GM21526 (cell line): ENCODE data around the gene C22orf15.

ENCODE experiments used
- ATAC-seq: cut with Tn5 transposase; IDR thresholded peaks from one replicate; pipeline ENCODE4 v1.9.1; 2021; ENCODE audit warnings: moderate library complexity; ENCODE audit not compliant: unreplicated experiment, low FRiP score

The C22orf15 gene

GRCh38 chr22:23772315-23772648, 9.5 kb downstream of the C22orf15 start:
- ATAC-seq = no peak

- ATAC-seq = no peak
Measured at GRCh38 chr22:23772649-23773473, 10.1 kb downstream of the C22orf15 start, which contains the start of gene MMP11. MMP11 (plus strand) TSS chr22:23772849; CDS start chr22:23772871, 22 bp downstream.

- ATAC-seq = no peak
Measured at GRCh38 chr22:23773483-23774113, 10.8 kb downstream of the C22orf15 start.

- no peak for ATAC-seq
Measured at GRCh38 chr22:23774114-23774921, 11.5 kb downstream of the C22orf15 start.

GRCh38 chr22:23774922-23775436, 12.2 kb downstream of the C22orf15 start:
- no peak for ATAC-seq

- no peak for ATAC-seq
Measured at GRCh38 chr22:23775779-23776375, 13.1 kb downstream of the C22orf15 start.

GRCh38 chr22:23777776-23778576, 15.2 kb downstream of the C22orf15 start:
- no peak for ATAC-seq

- ATAC-seq = no peak
Measured at GRCh38 chr22:23778577-23778900, 15.7 kb downstream of the C22orf15 start.

GRCh38 chr22:23779083-23779482, 16.3 kb downstream of the C22orf15 start:
- ATAC-seq = no peak

- no peak for ATAC-seq
Measured at GRCh38 chr22:23779731-23780130, 16.9 kb downstream of the C22orf15 start.

- no peak for ATAC-seq
Measured at GRCh38 chr22:23780146-23780748, 17.5 kb downstream of the C22orf15 start.

- no peak for ATAC-seq
Measured at GRCh38 chr22:23781065-23781464, 18.3 kb downstream of the C22orf15 start.

GRCh38 chr22:23781511-23782183, 18.9 kb downstream of the C22orf15 start:
- ATAC-seq = no peak

- no peak for ATAC-seq
Measured at GRCh38 chr22:23782252-23782651, 19.5 kb downstream of the C22orf15 start.

- ATAC-seq = no peak
Measured at GRCh38 chr22:23782703-23783102, 19.9 kb downstream of the C22orf15 start.

- ATAC-seq = no peak
Measured at GRCh38 chr22:23783265-23784150, 20.7 kb downstream of the C22orf15 start.

GRCh38 chr22:23784215-23784732, 21.5 kb downstream of the C22orf15 start:
- no peak for ATAC-seq

- no peak for ATAC-seq
Measured at GRCh38 chr22:23786261-23786710, 23.5 kb downstream of the C22orf15 start.
